HG03342 (cell line): ENCODE results near the gene PACSIN1.

Experiments
- ATAC-seq: cut with Tn5 transposase; IDR thresholded peaks from one replicate; pipeline ENCODE4 v1.9.1; 2021; ENCODE audit warnings: mild to moderate bottlenecking, moderate library complexity; ENCODE audit not compliant: unreplicated experiment

PACSIN1 gene

GRCh38 chr6:34543421-34543820, 77.5 kb downstream of the PACSIN1 start:
- ATAC-seq, result no peak

- ATAC-seq, result no peak
Measured at GRCh38 chr6:34544052-34544604, 78.3 kb downstream of the PACSIN1 start.

GRCh38 chr6:34544776-34545471, 79.0 kb downstream of the PACSIN1 start:
- ATAC-seq, result no peak

- ATAC-seq, result no peak
Measured at GRCh38 chr6:34546551-34547321, 80.9 kb downstream of the PACSIN1 start.

GRCh38 chr6:34547701-34548644, 82.1 kb downstream of the PACSIN1 start:
- ATAC-seq, result no peak

- ATAC-seq, result no peak
Measured at GRCh38 chr6:34549026-34549803, 83.3 kb downstream of the PACSIN1 start.

GRCh38 chr6:34549804-34550202, 83.9 kb downstream of the PACSIN1 start:
- no peak for ATAC-seq

GRCh38 chr6:34551720-34552119, 85.8 kb downstream of the PACSIN1 start:
- no peak for ATAC-seq

- ATAC-seq, result no peak
Measured at GRCh38 chr6:34552620-34553019, 86.7 kb downstream of the PACSIN1 start.

GRCh38 chr6:34553146-34553545, 87.3 kb downstream of the PACSIN1 start:
- ATAC-seq, result no peak

- ATAC-seq, result no peak
Measured at GRCh38 chr6:34553750-34554149, 87.9 kb downstream of the PACSIN1 start.

- no peak for ATAC-seq
Measured at GRCh38 chr6:34554291-34555006, 88.6 kb downstream of the PACSIN1 start.

- ATAC-seq, result no peak
Measured at GRCh38 chr6:34555007-34555322, 89.1 kb downstream of the PACSIN1 start.

- ATAC-seq, result no peak
Measured at GRCh38 chr6:34555328-34555727, 89.5 kb downstream of the PACSIN1 start.

- no peak for ATAC-seq
Measured at GRCh38 chr6:34556031-34556471, 90.2 kb downstream of the PACSIN1 start, which contains the start of gene SPDEF. Gene SPDEF (minus strand): TSS chr6:34556329. CDS start chr6:34544455, 11,874 bp downstream.

GRCh38 chr6:34556493-34556892, 90.6 kb downstream of the PACSIN1 start:
- no peak for ATAC-seq

- ATAC-seq, result no peak
Measured at GRCh38 chr6:34557228-34557627, 91.4 kb downstream of the PACSIN1 start.

- no peak for ATAC-seq
Measured at GRCh38 chr6:34558172-34558714, 92.4 kb downstream of the PACSIN1 start.

GRCh38 chr6:34559651-34560365, 93.9 kb downstream of the PACSIN1 start:
- ATAC-seq, result no peak
